H1 (cell line): Measurements from ENCODE around the gene RASGEF1C. TPM values are rescaled to one million over a fixed set of nuclear protein-coding genes. Genes with fewer than 3 reads are reported as not detected.

ENCODE experiments used
- CTCF ChIA-PET: fragments of 300-600 bp; sonication (Branson Sonifier 250); formaldehyde crosslinking; loops from one replicate; lab custom pipeline; 2021; ENCODE audit not compliant: partially characterized antibody; lab: Charles Lee
- POLR2A ChIA-PET: fragments of 300-600 bp; sonication (Branson Sonifier 250); formaldehyde crosslinking; loops from one replicate; lab custom pipeline; 2021; ENCODE audit warnings: inconsistent platforms; ENCODE audit not compliant: partially characterized antibody; lab: Charles Lee
- DNase-seq, 2 experiments: peaks; one replicate each; pipeline versions ENCODE4 v3.0.0 to v3.0.0-alpha.2; 2010 to 2022; ENCODE audit warnings: low spot score in 2 of 2, low read depth in 1 of 2, mixed read lengths in 1 of 2
- FAIRE-seq: peaks from 2 replicates; lab custom pipeline; 2011; peaks lifted over from hg19 to GRCh38; lab: Jason Lieb, UNC
- H2AFZ ChIP-seq: 2 replicates; pipeline ENCODE4 v1.8.1; 2012; ENCODE audit warnings: low read length, inconsistent platforms
- H2AK5ac ChIP-seq: 2 replicates; pipeline ENCODE4 v1.6.1; 2013; ENCODE audit warnings: low read depth, low read length
- H2BK120ac ChIP-seq: replicated peaks from 2 replicates; pipeline ENCODE3; 2013; ENCODE audit warnings: low read depth, low read length, inconsistent platforms
- H2BK12ac ChIP-seq: 2 replicates; pipeline ENCODE4 v1.6.1; 2013; ENCODE audit warnings: low read depth, low read length
- H2BK15ac ChIP-seq: 2 replicates; pipeline ENCODE4 v1.6.1; 2013; ENCODE audit warnings: low read length
- H2BK20ac ChIP-seq: 2 replicates; pipeline ENCODE4 v1.6.1; 2013; ENCODE audit warnings: low read length
- H2BK5ac ChIP-seq: 2 replicates; pipeline ENCODE4 v1.6.1; 2013; ENCODE audit warnings: low read depth, low read length
- H3K14ac ChIP-seq: 2 replicates; pipeline ENCODE4 v1.6.1; 2013; ENCODE audit warnings: inconsistent platforms; ENCODE audit not compliant: insufficient read length
- H3K18ac ChIP-seq: 2 replicates; pipeline ENCODE4 v1.6.1; 2013; ENCODE audit warnings: low read length; ENCODE audit errors: extremely low read depth
- H3K23ac ChIP-seq: 2 replicates; pipeline ENCODE4 v1.6.1; 2013; ENCODE audit warnings: inconsistent platforms; ENCODE audit not compliant: insufficient read length
- H3K23me2 ChIP-seq: 2 replicates; pipeline ENCODE4 v1.6.1; 2013; ENCODE audit warnings: low read depth, low read length
- H3K27ac ChIP-seq: 2 replicates; pipeline ENCODE4 v1.6.1; 2011; ENCODE audit warnings: low read depth, low read length, inconsistent platforms
- H3K27me3 ChIP-seq, 4 experiments: replicated peaks in 1 of 4; 1 replicate in 1 of 4; 2 replicates in 3 of 4; pipeline versions ENCODE4 v1.6.1 to v1.8.1; 2011 to 2013; ENCODE audit warnings: low read length in 3 of 4, mild to moderate bottlenecking in 3 of 4, inconsistent platforms in 2 of 4, mixed read lengths in 2 of 4, moderate library complexity in 1 of 4; ENCODE audit not compliant: control insufficient read depth in 3 of 4, insufficient read depth in 3 of 4; ENCODE audit errors: extremely low read depth in 1 of 4
- H3K36me3 ChIP-seq, 4 experiments: 2 replicates each; pipeline versions ENCODE4 v1.6.1 to v1.8.1; 2011 to 2013; ENCODE audit warnings: mild to moderate bottlenecking in 4 of 4, low read length in 3 of 4, moderate library complexity in 2 of 4, control low read depth in 1 of 4, inconsistent platforms in 1 of 4; ENCODE audit not compliant: insufficient read depth in 4 of 4, control insufficient read depth in 2 of 4
- H3K4ac ChIP-seq: replicated peaks from 2 replicates; pipeline ENCODE3; 2013; ENCODE audit warnings: low read length, low read depth, mixed read lengths, inconsistent platforms; ENCODE audit not compliant: insufficient read length
- H3K4me1 ChIP-seq, 4 experiments: replicated peaks in 1 of 4; 1 replicate in 1 of 4; 2 replicates in 3 of 4; pipeline versions ENCODE4 v1.6.1 to v1.8.1; 2011 to 2013; ENCODE audit warnings: low read length in 3 of 4, inconsistent platforms in 2 of 4, mixed read lengths in 1 of 4; ENCODE audit not compliant: insufficient read depth in 4 of 4, control insufficient read depth in 3 of 4
- H3K4me2 ChIP-seq, 2 experiments: 2 replicates each; pipeline versions ENCODE4 v1.6.1 to v1.8.1; 2011 to 2013; ENCODE audit warnings: low read depth in 2 of 2, low read length in 2 of 2, control low read depth in 1 of 2, inconsistent platforms in 1 of 2, mild to moderate bottlenecking in 1 of 2; ENCODE audit not compliant: insufficient read depth in 1 of 2
- H3K4me3 ChIP-seq, 4 experiments: fragments of 200-600, 300-600 bp in 1 of 4; sonication (generic), shearing (Covaris generic), sonication (Bioruptor Twin) in 1 of 4; 2 replicates each; pipeline versions ENCODE4 v1.5.1 to v1.8.1; 2011 to 2016; ENCODE audit warnings: low read length in 4 of 4, low read depth in 3 of 4, control low read depth in 2 of 4, inconsistent platforms in 2 of 4, mild to moderate bottlenecking in 2 of 4, mixed read lengths in 1 of 4, moderate library complexity in 1 of 4; ENCODE audit not compliant: insufficient read depth in 2 of 4; ENCODE audit errors: extremely low read depth in 1 of 4
- H3K56ac ChIP-seq: replicated peaks from 2 replicates; pipeline ENCODE3; 2013; ENCODE audit warnings: low read depth, mild to moderate bottlenecking, mixed read lengths, low read length, inconsistent platforms; ENCODE audit not compliant: insufficient read length
- H3K79me1 ChIP-seq: 2 replicates; pipeline ENCODE4 v1.6.1; 2013; ENCODE audit warnings: low read depth, low read length, control low read depth
- H3K79me2 ChIP-seq, 2 experiments: 2 replicates each; pipeline versions ENCODE4 v1.6.1 to v1.8.1; 2012 to 2013; ENCODE audit warnings: low read length in 2 of 2, mild to moderate bottlenecking in 2 of 2, inconsistent platforms in 1 of 2; ENCODE audit not compliant: insufficient read depth in 2 of 2, control insufficient read depth in 1 of 2
- H3K9ac ChIP-seq, 4 experiments: replicated peaks in 1 of 4; 1 replicate in 1 of 4; 2 replicates in 3 of 4; pipeline versions ENCODE4 v1.6.1 to v1.8.1; 2011 to 2013; ENCODE audit warnings: low read depth in 3 of 4, low read length in 3 of 4, control low read depth in 2 of 4, mild to moderate bottlenecking in 2 of 4, moderate library complexity in 2 of 4, inconsistent platforms in 1 of 4; ENCODE audit errors: extremely low read depth in 1 of 4
- H3K9me3 ChIP-seq, 2 experiments: 2 replicates each; pipeline versions ENCODE4 v1.6.1 to v1.8.1; 2012 to 2013; ENCODE audit warnings: mild to moderate bottlenecking in 2 of 2, moderate library complexity in 2 of 2, control low read depth in 1 of 2, inconsistent platforms in 1 of 2, low read depth in 1 of 2, low read length in 1 of 2, mixed read lengths in 1 of 2; ENCODE audit not compliant: insufficient read depth in 2 of 2
- H4K20me1 ChIP-seq, 2 experiments: replicated peaks in 1 of 2; 2 replicates each; pipeline versions ENCODE3 to v1.8.1; 2011 to 2013; ENCODE audit warnings: inconsistent platforms in 2 of 2, low read length in 2 of 2, mild to moderate bottlenecking in 1 of 2; ENCODE audit not compliant: insufficient read depth in 2 of 2, control insufficient read depth in 1 of 2
- H4K5ac ChIP-seq: 2 replicates; pipeline ENCODE4 v1.6.1; 2013; ENCODE audit warnings: low read length, low read depth, mixed read lengths, inconsistent platforms; ENCODE audit not compliant: insufficient read length
- H4K8ac ChIP-seq: 2 replicates; pipeline ENCODE4 v1.8.0; 2013; ENCODE audit warnings: mild to moderate bottlenecking, moderate library complexity, low read length, inconsistent platforms; ENCODE audit not compliant: insufficient read depth; ENCODE audit errors: extremely low read depth
- H4K91ac ChIP-seq: replicated peaks from 2 replicates; pipeline ENCODE3; 2013; ENCODE audit warnings: low read length, mixed read lengths, inconsistent platforms; ENCODE audit not compliant: insufficient read length
- ASH2L ChIP-seq: fragments of 200-600, 300-600 bp; sonication (generic); IDR thresholded peaks from one replicate; pipeline ENCODE4 v1.7.1; 2017; ENCODE audit warnings: low read length
- CHD2 ChIP-seq: IDR thresholded peaks from 2 replicates; pipeline ENCODE4 v1.6.1; 2012; ENCODE audit warnings: low read length, improper control_type of control experiment
- EZH2 ChIP-seq: fragments of 200-600 bp; sonication (generic); IDR thresholded peaks from 2 replicates; pipeline ENCODE4 v1.7.1; 2012; ENCODE audit warnings: low read depth, mild to moderate bottlenecking, moderate library complexity, low read length, inconsistent platforms; ENCODE audit not compliant: severe bottlenecking
- FOSL1 ChIP-seq: IDR thresholded peaks from 2 replicates; pipeline ENCODE4 v1.6.1; 2011; ENCODE audit warnings: mild to moderate bottlenecking, low read depth, low read length, moderate library complexity; ENCODE audit not compliant: insufficient read depth
- GABPA ChIP-seq: IDR thresholded peaks from 2 replicates; pipeline ENCODE4 v1.6.1; 2011; ENCODE audit warnings: mild to moderate bottlenecking, low read length, moderate library complexity, borderline replicate concordance; ENCODE audit not compliant: insufficient read depth
- GTF2F1 ChIP-seq: IDR thresholded peaks from 2 replicates; pipeline ENCODE4 v1.6.1; 2012; ENCODE audit warnings: low read depth, low read length, improper control_type of control experiment, borderline replicate concordance
- KDM1A ChIP-seq: fragments of 200-600, 300-600 bp; sonication (generic); IDR thresholded peaks from 2 replicates; pipeline ENCODE4 v1.7.1; 2016; ENCODE audit warnings: mild to moderate bottlenecking, low read length, borderline replicate concordance
- KDM5A ChIP-seq: fragments of 200-600 bp; IDR thresholded peaks from 2 replicates; pipeline ENCODE4 v1.7.1; 2012; ENCODE audit warnings: mild to moderate bottlenecking, low read length, inconsistent platforms, mixed read lengths
- RXRA ChIP-seq: IDR thresholded peaks from 2 replicates; pipeline ENCODE4 v1.6.1; 2011; ENCODE audit warnings: low read depth, mild to moderate bottlenecking, low read length, moderate library complexity; ENCODE audit not compliant: insufficient read depth
- SIN3A ChIP-seq, 2 experiments: IDR thresholded peaks in 1 of 2; conservative IDR thresholded peaks in 1 of 2; 2 replicates each; pipeline ENCODE4 v1.6.1; 2011 to 2012; ENCODE audit warnings: low read length in 2 of 2, improper control_type of control experiment in 1 of 2, low read depth in 1 of 2, mild to moderate bottlenecking in 1 of 2
- SIX5 ChIP-seq: IDR thresholded peaks from 2 replicates; pipeline ENCODE4 v1.6.1; 2011; ENCODE audit warnings: mild to moderate bottlenecking, low read depth, low read length
- YY1 ChIP-seq: IDR thresholded peaks from 2 replicates; pipeline ENCODE4 v1.6.1; 2011; ENCODE audit warnings: low read depth, mild to moderate bottlenecking, low read length
- WGBS, 2 experiments: shearing (Covaris generic) in 1 of 2; methylation state at CpG; one replicate each; pipeline versions ENCODE4 v1.1.6 to v1.1.7; 2013 to 2015; ENCODE audit warnings: low lambda C conversion rate in 2 of 2, mixed read lengths in 2 of 2, inconsistent platforms in 1 of 2, low coverage in 1 of 2, missing lambda C conversion rate in 1 of 2; ENCODE audit not compliant: insufficient replicate concordance in 2 of 2, insufficient coverage in 1 of 2, insufficient read length in 1 of 2; ENCODE audit errors: extremely low coverage in 1 of 2, missing lambda C conversion rate in 1 of 2; 5-methylcytosine and 5-hydroxymethylcytosine counted together
- polyA plus RNA-seq, 7 experiments: library from polyadenylated mRNA; depleted of rRNA in 3 of 7; stranded (reverse) in 5 of 7; unstranded in 2 of 7; fragments of >200 nt in 5 of 7; fragments of 200-250 nt in 2 of 7; gene quantifications; 1 replicate in 5 of 7; 2 replicates in 1 of 7; 4 replicates in 1 of 7; pipeline versions ENCODE4 v1.2.1 to v1.2.3, GENCODE V29; 2011 to 2013; ENCODE audit warnings: missing spikeins in 2 of 7, mixed read lengths in 2 of 7
- total RNA-seq: library from RNA; stranded (reverse); fragmentation: NEBNext Ultra II Directional; extraction: Animal tissue kit (Norgen Biotek cat#: 25700); gene quantifications from 2 replicates; pipeline ENCODE4 v1.2.1, GENCODE V29; 2021
- TF ChIP-seq, protein P1 (sequence below): IDR thresholded peaks from 2 replicates; pipeline ENCODE4 v1.6.1; 2011; ENCODE audit warnings: low read length, improper control_type of control experiment

The RASGEF1C gene
- total and polyA plus RNA-seq, 2 of the 8 experiments (the other 6 are each of a cell fraction or from before 2014, with no cell fraction given), result 0.26 to 0.61 TPM

DNA sequence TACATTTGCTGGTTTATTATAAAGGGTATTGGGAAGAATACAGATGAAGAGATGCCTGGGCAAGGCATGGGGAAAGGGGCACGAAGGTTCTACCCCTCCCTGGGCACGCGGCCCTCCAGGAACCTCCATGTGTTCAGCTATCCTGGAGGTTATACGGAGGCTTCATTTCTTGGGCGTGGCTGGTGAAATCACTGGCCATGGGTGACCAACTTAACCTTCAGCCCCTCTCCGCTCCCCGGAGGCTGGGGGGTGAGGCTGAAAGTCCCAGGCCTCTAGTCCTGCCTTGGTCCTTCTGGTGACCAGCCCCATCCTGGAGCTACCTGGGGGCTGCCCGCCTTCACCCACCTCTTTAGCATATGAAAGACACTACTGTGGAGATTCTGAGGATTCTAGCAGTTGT lies 120.5 kb downstream of the RASGEF1C start:
- FAIRE-seq (no peak), DNase-seq (no peak)
- H4K20me1 ChIP-seq, result no peaks in the 10 kb centered on the region
- no peaks in the 10 kb centered on the region for H3K9me3 ChIP-seq
- no peak overlapping the region for H2AK5ac ChIP-seq
- 0 out of 2 replicates have a peak, but pooled peaks cover 2% of the 10 kb centered on the region for H3K23me2 ChIP-seq
- no peak overlapping the region for H4K91ac ChIP-seq
- no peaks in the 10 kb centered on the region for H3K36me3 ChIP-seq
- H2BK120ac ChIP-seq, result no peak overlapping the region
- no peak overlapping the region for H3K27ac ChIP-seq
- no peak overlapping the region for H4K8ac ChIP-seq
- peaks cover 16 to 29% (median 20%) of the 10 kb centered on the region in 4 experiments for H3K4me1 ChIP-seq
- H2BK5ac ChIP-seq, result no peak overlapping the region
- 89% methylated on average over 8 of the region's 8 CpGs; no CpG with 5 or more reads in 1 of the 2 experiments for WGBS, 2 experiments
- H4K5ac ChIP-seq, result no peak overlapping the region
- peak overlapping the region; percentile 42; the same call in 1 of the 2 replicates for H3K18ac ChIP-seq
- POLR2A ChIA-PET, result interaction anchor here (3.9 kb wide), 1 partner anchor 18 kb away, joined by 25 read pairs; the partner anchor contains the start of gene RNF130
- no peak overlapping the region for H2AFZ ChIP-seq
- no peaks in the 10 kb centered on the region for H3K27me3 ChIP-seq
- H2BK12ac ChIP-seq, result peak overlapping the region; percentile 70; the same call in 1 of the 2 replicates
- no peak overlapping the region for H3K4me3 ChIP-seq
- no peaks in the 10 kb centered on the region for H3K79me1 ChIP-seq
- H3K14ac ChIP-seq, result no peak overlapping the region
- no peak overlapping the region for H3K4me2 ChIP-seq
- no peak overlapping the region for H3K4ac ChIP-seq
- no peak overlapping the region for H2BK20ac ChIP-seq
- no peak overlapping the region for H3K56ac ChIP-seq
- no peaks in the 10 kb centered on the region for H3K79me2 ChIP-seq
- H2BK15ac ChIP-seq, result no peak overlapping the region
- H3K9ac ChIP-seq, result no peak overlapping the region
- no peak overlapping the region for H3K23ac ChIP-seq
- CTCF ChIA-PET, result no interaction called here
- no peak for TF ChIP-seq GTF2F1
- TF ChIP-seq, protein P1, sequence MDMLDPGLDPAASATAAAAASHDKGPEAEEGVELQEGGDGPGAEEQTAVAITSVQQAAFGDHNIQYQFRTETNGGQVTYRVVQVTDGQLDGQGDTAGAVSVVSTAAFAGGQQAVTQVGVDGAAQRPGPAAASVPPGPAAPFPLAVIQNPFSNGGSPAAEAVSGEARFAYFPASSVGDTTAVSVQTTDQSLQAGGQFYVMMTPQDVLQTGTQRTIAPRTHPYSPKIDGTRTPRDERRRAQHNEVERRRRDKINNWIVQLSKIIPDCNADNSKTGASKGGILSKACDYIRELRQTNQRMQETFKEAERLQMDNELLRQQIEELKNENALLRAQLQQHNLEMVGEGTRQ, result no peak
- TF ChIP-seq SIX5, result no peak
- no peak for TF ChIP-seq RXRA
- TF ChIP-seq KDM1A, result no peak
- no peak for TF ChIP-seq ASH2L
- no peak for TF ChIP-seq SIN3A (conservative IDR thresholded peaks at IDR 0.05 in 1 of 2, IDR thresholded peaks at IDR 0.05 in 1 of 2; ENCODE audit: low read depth in 1 of 2, low read length in 2 of 2)
- no peak for TF ChIP-seq CHD2
- no peak for TF ChIP-seq KDM5A
- TF ChIP-seq EZH2, result no peak
- no peak for TF ChIP-seq YY1
- no peak for TF ChIP-seq FOSL1
- no peak for TF ChIP-seq GABPA
